ENCODE results near the gene VMAC.

DNA sequence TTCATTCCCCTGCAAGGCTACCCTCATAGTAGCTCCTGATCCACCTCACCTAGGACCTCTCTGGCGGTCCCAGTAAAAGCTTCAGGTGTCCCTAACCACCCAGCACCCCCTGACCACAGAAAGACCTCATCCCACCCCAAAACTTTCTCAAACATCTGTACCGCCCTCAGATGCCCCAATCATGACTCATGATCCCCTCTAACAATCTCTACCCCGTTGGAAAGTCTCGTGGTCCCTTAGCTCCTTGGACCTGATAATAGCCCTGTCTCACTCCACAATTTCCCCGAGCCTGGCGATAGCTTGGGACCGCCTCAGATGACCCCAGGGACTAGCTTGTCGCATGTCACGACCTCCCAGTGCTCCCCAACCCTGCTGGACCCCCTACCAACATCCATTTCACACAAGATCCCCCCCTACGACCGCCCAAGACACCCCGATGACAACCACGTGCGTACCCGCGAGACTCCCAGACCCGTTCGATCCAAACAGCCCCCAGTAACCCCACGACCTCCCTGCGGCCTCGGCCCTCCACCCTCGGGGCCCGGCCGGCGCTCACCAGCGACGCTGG is 1.5 kb upstream of the VMAC start:
- TF ChIP-seq JUND (IDR thresholded peaks at IDR 0.05; ENCODE audit: low read length) (no peak), TAF1 (IDR thresholded peaks at IDR 0.05; ENCODE audit: low read depth, low read length) (no peak), SP4 (IDR thresholded peaks at IDR 0.05; ENCODE audit: low read length) (no peak), CTCF (IDR thresholded peaks at IDR 0.05; ENCODE audit: control extremely low read depth in 1 of 3, insufficient read depth in 1 of 3, low read depth in 1 of 3, low read length in 3 of 3) (no peak), ZNF274 (IDR thresholded peaks at IDR 0.05; ENCODE audit: borderline replicate concordance, extremely low read depth, low read length) (no peak), POLR2AphosphoS5 (IDR thresholded peaks at IDR 0.05; ENCODE audit: low read depth, low read length) (no peak), SIN3A (conservative IDR thresholded peaks at IDR 0.05 in 1 of 2, IDR thresholded peaks at IDR 0.05 in 1 of 2; ENCODE audit: low read depth in 1 of 2, low read length in 2 of 2) (no peak; a peak in 1 of 4 replicates), CBX5 (IDR thresholded peaks at IDR 0.05; ENCODE audit: low read depth, low read length) (no peak), POLR2A (IDR thresholded peaks at IDR 0.05; ENCODE audit: control extremely low read depth in 1 of 2, low read depth in 2 of 2, low read length in 2 of 2) (no peak), EP300 (IDR thresholded peaks at IDR 0.05; ENCODE audit: borderline replicate concordance in 1 of 2, low read depth in 2 of 2, low read length in 2 of 2) (no peak), CHD2 (IDR thresholded peaks at IDR 0.05; ENCODE audit: low read length) (no peak), EZH2 (IDR thresholded peaks at IDR 0.05; ENCODE audit: low read depth, low read length, severe bottlenecking) (no peak), EGR1 (IDR thresholded peaks at IDR 0.05; ENCODE audit: borderline replicate concordance, low read depth, low read length) (no peak)
- TF ChIP-seq, protein P1, sequence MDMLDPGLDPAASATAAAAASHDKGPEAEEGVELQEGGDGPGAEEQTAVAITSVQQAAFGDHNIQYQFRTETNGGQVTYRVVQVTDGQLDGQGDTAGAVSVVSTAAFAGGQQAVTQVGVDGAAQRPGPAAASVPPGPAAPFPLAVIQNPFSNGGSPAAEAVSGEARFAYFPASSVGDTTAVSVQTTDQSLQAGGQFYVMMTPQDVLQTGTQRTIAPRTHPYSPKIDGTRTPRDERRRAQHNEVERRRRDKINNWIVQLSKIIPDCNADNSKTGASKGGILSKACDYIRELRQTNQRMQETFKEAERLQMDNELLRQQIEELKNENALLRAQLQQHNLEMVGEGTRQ (IDR thresholded peaks at IDR 0.05; ENCODE audit: low read length) = no peak
